Raji (cell line): Measurements from ENCODE around the gene MAIP1.

Source experiments
- POLR2A ChIP-seq: IDR thresholded peaks from 2 replicates; pipeline ENCODE4 v1.6.1; 2011; ENCODE audit warnings: low read depth, low read length, control low read depth; ENCODE audit not compliant: insufficient read depth

MAIP1 gene

DNA sequence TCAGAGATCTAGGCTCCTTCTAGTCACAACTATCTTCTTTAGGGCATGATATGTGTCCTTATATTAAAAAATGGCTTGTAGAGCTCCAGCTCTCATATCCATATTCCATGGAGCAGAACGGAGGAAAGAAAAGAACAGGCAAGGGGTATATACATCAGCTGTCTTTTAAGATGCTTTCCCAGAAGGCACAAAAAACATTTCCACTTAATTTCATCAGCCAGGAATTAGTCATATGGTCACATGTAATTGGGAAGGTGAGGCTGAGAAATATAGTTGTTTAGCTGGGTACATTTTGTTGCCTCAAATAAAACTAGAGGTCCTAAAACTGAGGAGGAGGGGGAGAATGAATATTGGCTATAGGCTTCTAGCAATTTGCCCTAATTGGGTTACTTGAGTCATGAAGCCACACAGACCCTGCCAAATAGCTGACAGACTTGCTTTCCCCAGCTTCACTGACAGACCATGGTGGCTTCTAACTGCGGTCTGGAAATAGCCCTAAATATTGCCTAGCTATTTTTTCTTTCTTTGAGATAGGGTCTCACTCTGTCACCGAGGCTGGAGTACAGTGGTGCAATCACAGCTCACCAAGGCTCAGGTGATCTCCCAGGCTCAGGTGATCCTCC is 20.0 kb downstream of the MAIP1 start:
- no peak for TF ChIP-seq POLR2A

DNA sequence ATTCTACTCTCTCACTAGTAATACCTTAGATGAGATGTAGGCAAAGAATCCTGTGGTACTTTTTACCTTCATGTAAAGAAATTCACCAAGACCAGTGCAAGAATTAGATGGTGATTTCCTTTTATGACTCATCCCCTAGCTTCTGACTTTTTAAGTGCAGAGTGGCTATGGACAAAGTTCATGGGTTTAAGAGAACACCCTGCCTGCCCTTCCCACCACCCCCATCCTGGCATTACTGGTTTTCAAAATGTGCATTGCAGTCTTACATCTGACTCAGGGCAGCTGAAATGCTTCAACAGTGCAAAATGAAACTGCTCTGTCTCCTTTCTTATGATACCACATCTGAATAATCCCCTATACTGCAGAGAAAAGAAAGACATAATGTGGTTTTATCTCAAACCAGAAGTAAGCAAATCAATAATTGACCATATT is 22.6 kb downstream of the MAIP1 start:
- no peak for TF ChIP-seq POLR2A

DNA sequence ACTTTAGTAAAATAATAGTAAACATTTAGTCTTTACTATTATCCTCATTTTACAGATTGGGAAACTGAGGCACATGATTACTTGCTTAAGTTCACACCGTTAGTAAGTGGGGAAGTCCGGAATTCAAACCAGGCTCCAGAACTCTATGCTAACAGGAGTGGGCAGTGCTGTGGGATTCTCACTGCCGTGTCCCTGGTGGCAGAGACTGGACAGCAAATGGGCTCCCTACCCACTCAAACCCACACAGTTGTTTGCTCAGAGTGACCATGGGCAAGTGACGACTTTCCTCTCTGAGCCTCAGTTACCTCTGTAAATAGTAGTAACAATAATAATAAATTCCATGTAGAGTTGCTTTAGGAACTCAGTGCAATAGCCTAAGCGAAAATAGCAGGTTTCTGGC is 24.0 kb downstream of the MAIP1 start:
- TF ChIP-seq POLR2A = no peak

DNA sequence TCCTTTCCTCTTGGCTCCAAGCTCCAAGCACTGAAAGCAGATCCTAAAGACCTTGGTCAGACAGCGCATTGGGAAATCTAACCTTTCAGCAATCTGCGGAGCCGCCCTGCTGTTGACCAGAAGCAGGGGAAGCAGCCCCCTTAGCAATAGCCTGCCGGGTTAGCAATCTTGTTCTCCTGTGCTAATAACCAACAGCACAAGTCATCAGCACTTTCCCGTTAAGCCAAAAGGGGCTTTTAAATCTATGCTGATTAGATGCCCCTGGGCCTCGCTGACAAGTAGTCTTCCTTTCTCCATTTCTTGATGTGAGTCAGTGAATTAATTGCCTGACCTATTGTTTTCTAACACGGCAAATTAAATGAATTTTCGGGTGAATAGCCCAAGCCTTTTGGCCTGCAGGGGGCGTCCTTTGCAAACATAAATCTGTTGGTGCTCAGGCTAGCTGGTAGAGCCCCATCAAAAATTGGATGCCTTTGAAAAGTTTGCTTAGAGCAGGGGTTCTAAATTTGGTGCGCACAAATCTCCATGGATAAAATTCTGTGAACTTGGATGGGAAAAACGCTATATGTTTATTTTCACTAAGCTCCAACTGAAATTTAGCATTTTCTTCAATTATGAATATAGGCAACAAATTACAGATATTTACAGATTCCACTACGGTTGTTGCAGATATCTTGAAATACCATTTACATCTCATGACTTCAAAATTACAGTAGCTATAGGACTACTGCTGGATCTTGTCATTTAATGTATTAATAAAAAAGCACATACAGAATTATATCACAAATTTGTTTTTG is 24.6 kb downstream of the MAIP1 start:
- TF ChIP-seq POLR2A = no peak

- no peak for TF ChIP-seq POLR2A
These were observed 26.9 kb downstream of the MAIP1 start for GRCh38 chr2:199982126-199982843.

GRCh38 chr2:199983534-199983933 is 28.2 kb downstream of the MAIP1 start:
- TF ChIP-seq POLR2A = no peak

DNA sequence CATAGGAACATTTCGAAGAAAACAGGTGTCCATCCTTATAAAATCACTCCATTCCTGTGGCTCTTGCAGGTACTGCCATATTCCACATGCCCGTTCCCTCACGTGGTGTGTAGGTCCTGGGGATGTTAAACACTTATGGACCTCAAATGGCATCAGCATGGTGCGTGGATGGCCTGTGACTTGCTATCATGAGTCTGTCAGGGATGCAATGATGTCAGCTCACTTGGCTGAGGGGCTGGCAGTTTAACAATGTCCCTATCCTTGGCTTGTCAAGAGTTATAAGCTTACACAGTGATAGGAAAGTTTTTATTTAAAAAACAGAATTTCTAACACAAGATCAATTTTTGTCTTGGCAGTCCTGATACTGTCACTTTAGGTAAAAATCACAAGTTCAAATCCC is 28.8 kb downstream of the MAIP1 start:
- TF ChIP-seq POLR2A = no peak

- TF ChIP-seq POLR2A = no peak
These were observed 29.4 kb downstream of the MAIP1 start for GRCh38 chr2:199984755-199985154.

- no peak for TF ChIP-seq POLR2A
These were observed 30.3 kb downstream of the MAIP1 start for GRCh38 chr2:199985625-199986207.

DNA sequence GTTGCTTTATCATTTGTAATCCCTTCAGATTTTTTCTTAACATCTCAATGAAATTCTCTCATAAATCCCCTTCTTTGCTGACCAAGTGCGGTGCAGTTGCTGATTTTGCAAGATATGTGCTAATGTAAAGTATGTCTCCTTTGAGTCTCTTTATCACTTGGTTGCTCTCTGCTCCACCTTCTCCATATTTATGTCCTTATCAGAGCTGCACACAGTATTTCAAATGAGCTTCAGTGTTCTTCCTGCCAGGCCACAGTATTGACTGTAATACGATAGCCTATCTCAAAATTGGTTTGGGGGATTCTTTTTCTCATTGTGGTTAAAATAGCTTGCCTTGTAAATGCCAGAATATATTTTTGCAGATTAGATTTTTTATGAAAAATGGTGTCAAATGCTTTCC is 32.2 kb downstream of the MAIP1 start:
- TF ChIP-seq POLR2A = no peak

DNA sequence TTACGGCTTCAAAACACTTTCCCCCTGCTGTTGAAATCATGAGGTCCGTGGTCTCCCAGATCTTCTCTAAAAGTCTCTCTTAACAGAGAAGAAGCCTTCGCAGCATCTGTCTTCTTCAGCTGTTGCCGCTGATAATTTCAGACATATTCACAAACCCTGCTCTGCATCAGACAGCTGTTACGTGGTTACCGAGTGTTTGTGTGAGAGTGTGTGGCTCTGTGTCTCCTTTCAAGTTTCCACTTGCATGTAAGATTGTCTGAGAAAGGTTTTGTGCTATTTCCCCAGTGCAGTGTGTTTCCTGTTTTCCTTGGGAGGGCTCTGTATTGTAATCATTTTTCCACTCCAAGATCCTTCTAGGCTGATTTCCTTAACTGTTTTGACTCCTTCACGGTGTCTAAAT is 32.8 kb downstream of the MAIP1 start:
- no peak for TF ChIP-seq POLR2A

GRCh38 chr2:199989822-199990221 is 34.4 kb downstream of the MAIP1 start:
- TF ChIP-seq POLR2A = no peak

- TF ChIP-seq POLR2A = no peak
These were observed 36.3 kb downstream of the MAIP1 start for GRCh38 chr2:199991691-199992090.

- TF ChIP-seq POLR2A = no peak
These were observed 36.9 kb downstream of the MAIP1 start for GRCh38 chr2:199992296-199992695.

DNA sequence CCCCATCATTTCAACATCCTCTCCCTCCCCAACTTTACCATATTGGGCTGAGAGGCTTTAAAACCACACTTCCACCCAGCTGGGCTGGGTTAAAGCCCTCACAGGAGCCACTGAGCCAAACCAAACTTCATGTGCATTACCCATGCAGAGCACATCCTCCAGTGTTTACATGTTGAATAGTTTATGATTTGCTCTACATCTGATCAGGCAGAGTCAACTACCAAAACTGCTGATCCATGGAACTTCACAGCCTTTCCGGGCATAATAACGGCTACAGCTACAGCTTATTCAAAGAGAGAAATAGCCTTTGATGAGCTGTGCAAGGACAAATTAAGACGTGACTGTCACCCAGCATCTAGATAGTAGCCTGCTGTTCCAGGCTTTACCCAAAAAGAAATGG is 39.0 kb downstream of the MAIP1 start:
- TF ChIP-seq POLR2A = no peak

DNA sequence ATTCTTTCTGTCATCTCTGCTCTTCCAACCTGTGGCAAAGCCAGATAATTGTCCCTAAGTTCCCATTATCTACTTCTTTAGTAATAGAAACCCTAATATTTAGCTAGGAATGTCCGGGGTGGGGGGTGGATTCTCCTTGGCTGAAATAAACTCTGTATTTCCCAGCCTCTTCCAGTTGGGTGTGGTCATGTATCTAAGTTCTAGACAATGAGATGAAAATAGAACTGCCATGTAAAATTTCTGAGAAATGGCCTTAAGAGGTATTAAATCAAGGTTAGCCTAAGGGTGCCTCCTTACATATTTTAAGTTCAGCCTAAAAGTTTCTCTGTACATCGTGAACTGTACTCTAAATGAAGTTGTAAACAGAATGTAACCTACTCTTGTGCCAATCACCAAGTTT is 39.5 kb downstream of the MAIP1 start:
- TF ChIP-seq POLR2A = no peak
